IMR-90 (cell line): Measurements from ENCODE around the gene SPATA18.

Source experiments
- CHD1 ChIP-seq: IDR thresholded peaks from 2 replicates; pipeline ENCODE4 v1.6.1; 2012; ENCODE audit warnings: low read depth, low read length, improper control_type of control experiment
- POLR2A ChIP-seq: IDR thresholded peaks from 2 replicates; pipeline ENCODE4 v1.6.1; 2012; ENCODE audit warnings: mild to moderate bottlenecking, low read depth, low read length
- TF ChIP-seq, protein P1 (sequence below): conservative IDR thresholded peaks from 2 replicates; pipeline ENCODE4 v1.5.1; 2012; ENCODE audit warnings: mild to moderate bottlenecking, low read depth, low read length, improper control_type of control experiment

DNA sequence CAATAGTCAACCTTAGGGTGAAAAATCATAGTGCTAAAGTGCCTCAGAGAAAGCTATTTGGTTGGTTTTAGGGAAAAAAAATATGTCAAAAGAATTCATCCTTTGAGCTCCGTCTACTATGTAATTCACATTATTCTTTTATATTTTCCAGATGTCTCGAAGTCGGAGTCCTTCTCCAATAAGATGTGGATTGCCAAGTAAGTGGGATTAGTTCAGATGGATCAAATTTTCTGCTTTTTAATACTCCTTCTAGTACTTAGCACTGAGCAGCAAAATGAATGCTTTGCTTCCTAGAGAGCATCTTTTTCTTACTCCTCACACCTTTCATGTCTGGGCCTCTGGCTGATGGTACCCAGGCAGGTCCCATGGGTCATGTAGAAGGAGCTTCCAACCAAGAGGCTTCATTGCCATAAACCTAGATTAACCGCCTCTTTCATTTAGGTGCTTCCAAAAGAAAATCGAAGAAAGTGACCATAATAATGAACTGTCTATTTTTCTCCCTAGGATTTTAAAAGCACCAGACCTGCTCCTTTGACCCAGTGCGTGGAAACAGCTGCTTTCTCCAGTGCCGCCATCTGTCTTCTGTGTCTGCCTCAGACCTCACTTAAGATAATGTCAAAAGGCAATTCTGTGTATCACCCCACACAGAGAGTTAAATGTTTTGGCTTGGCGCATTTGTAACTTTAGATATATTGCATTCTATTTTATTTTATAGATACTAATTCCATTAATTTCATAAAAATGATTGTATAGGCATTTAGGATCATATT lies 43.5 kb downstream of the SPATA18 start:
- TF ChIP-seq, protein P1, sequence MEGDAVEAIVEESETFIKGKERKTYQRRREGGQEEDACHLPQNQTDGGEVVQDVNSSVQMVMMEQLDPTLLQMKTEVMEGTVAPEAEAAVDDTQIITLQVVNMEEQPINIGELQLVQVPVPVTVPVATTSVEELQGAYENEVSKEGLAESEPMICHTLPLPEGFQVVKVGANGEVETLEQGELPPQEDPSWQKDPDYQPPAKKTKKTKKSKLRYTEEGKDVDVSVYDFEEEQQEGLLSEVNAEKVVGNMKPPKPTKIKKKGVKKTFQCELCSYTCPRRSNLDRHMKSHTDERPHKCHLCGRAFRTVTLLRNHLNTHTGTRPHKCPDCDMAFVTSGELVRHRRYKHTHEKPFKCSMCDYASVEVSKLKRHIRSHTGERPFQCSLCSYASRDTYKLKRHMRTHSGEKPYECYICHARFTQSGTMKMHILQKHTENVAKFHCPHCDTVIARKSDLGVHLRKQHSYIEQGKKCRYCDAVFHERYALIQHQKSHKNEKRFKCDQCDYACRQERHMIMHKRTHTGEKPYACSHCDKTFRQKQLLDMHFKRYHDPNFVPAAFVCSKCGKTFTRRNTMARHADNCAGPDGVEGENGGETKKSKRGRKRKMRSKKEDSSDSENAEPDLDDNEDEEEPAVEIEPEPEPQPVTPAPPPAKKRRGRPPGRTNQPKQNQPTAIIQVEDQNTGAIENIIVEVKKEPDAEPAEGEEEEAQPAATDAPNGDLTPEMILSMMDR: no peak
- no peak for TF ChIP-seq POLR2A
- TF ChIP-seq CHD1: no peak
